Skin of body (tissue), 2 donors: ENCODE results near the gene FBXL15. TPM values are rescaled to one million over a fixed set of nuclear protein-coding genes. Genes with fewer than 3 reads are reported as not detected.

Source experiments
- DNase-seq: peaks from one replicate; lab custom pipeline; 2025; lab: John Stamatoyannopoulos, UW
- total RNA-seq: library from RNA; depleted of rRNA; stranded (reverse); fragments of >200 nt; gene quantifications from one replicate; pipeline ENCODE4 v1.2.3, GENCODE V29; 2014

The FBXL15 gene
- total RNA-seq, 1 donor from 2014 or later = 4.2 TPM

- DNase-seq = no peak
These were observed 4.3 kb downstream of the FBXL15 start for GRCh38 chr10:102424916-102425315.

- no peak for DNase-seq
These were observed 4.8 kb downstream of the FBXL15 start for GRCh38 chr10:102425444-102425843.

- DNase-seq = no peak
These were observed 6.2 kb downstream of the FBXL15 start for GRCh38 chr10:102426803-102427287.

- DNase-seq = no peak
These were observed 8.8 kb downstream of the FBXL15 start for GRCh38 chr10:102429468-102429867.

- DNase-seq = no peak
These were observed 11.0 kb downstream of the FBXL15 start for GRCh38 chr10:102431452-102432124.

- DNase-seq = peak; percentile 96
These were observed 11.7 kb downstream of the FBXL15 start, which contains the start of gene CUEDC2 for GRCh38 chr10:102432162-102432950. TSS of gene CUEDC2 (minus strand) at chr10:102432574. CDS start at chr10:102425188, 7,386 bp downstream.

- DNase-seq = no peak
These were observed 13.0 kb downstream of the FBXL15 start for GRCh38 chr10:102433619-102434046.

GRCh38 chr10:102434394-102435132 lies 13.9 kb downstream of the FBXL15 start:
- DNase-seq = no peak

- no peak for DNase-seq
These were observed 14.5 kb downstream of the FBXL15 start for GRCh38 chr10:102435133-102435497.

GRCh38 chr10:102435529-102436233 lies 15.0 kb downstream of the FBXL15 start:
- no peak for DNase-seq

- no peak for DNase-seq
These were observed 15.7 kb downstream of the FBXL15 start for GRCh38 chr10:102436312-102436711.

- no peak for DNase-seq
These were observed 16.9 kb downstream of the FBXL15 start for GRCh38 chr10:102437515-102437914.

GRCh38 chr10:102438374-102438773 lies 17.7 kb downstream of the FBXL15 start:
- DNase-seq = no peak

- no peak for DNase-seq
These were observed 24.2 kb downstream of the FBXL15 start for GRCh38 chr10:102444851-102445250.

GRCh38 chr10:102449321-102450123 lies 28.9 kb downstream of the FBXL15 start:
- DNase-seq = no peak

GRCh38 chr10:102450124-102450373 lies 29.4 kb downstream of the FBXL15 start:
- DNase-seq = no peak

GRCh38 chr10:102450374-102451104 lies 29.9 kb downstream of the FBXL15 start:
- peak; percentile 45 for DNase-seq

GRCh38 chr10:102451105-102451969 lies 30.7 kb downstream of the FBXL15 start, which contains the start of gene C10orf95:
TSS of gene C10orf95 (minus strand) at chr10:102451543. CDS start at chr10:102451093, 450 bp downstream.
- no peak for DNase-seq
